CD4-positive, alpha-beta T cell (primary cell): ENCODE measurements around the gene LDLRAD2. TPM values are rescaled to one million over a fixed set of nuclear protein-coding genes. Genes with fewer than 3 reads are reported as not detected.
A peak's percentile ranks its signal among the peaks of the same experiment; 100 is the strongest.

Experiments used
- ATAC-seq: fragments of 200-7000 bp; cut with Tn5 transposase; one replicate; pipeline ENCODE4 v1.10.0; 2022; ENCODE audit warnings: mild to moderate bottlenecking; ENCODE audit not compliant: poor library complexity
- CTCF ChIA-PET: fragments of 350-600 bp; sonication (Branson Sonifier 250); formaldehyde crosslinking; loops from one replicate; lab custom pipeline; 2021; ENCODE audit warnings: antibody characterized with exemption, inconsistent platforms; lab: Charles Lee
- POLR2A ChIA-PET: fragments of 350-600 bp; sonication (Branson Sonifier 250); formaldehyde crosslinking; loops from one replicate; lab custom pipeline; 2021; ENCODE audit warnings: antibody characterized with exemption, inconsistent platforms; lab: Charles Lee
- DNase-seq, 14 experiments: peaks; one replicate each; pipeline ENCODE4 v3.0.0-alpha.2; 2013 to 2020; ENCODE audit warnings: mixed read lengths in 2 of 14
- H3K27ac ChIP-seq, 2 donors: one replicate each; pipeline versions ENCODE4 v1.5.1 to v1.7.0; 2013; ENCODE audit warnings: low read length in 2 of 2, low read depth in 1 of 2, mild to moderate bottlenecking in 1 of 2
- H3K27me3 ChIP-seq, 2 experiments: 1 replicate in 1 of 2; 2 replicates in 1 of 2; pipeline versions ENCODE4 v1.6.1 to v1.7.0; 2013; ENCODE audit warnings: low read length in 2 of 2, control low read depth in 1 of 2, mild to moderate bottlenecking in 1 of 2, moderate library complexity in 1 of 2; ENCODE audit not compliant: insufficient read depth in 2 of 2, control insufficient read depth in 1 of 2
- H3K36me3 ChIP-seq: one replicate; pipeline ENCODE4 v1.6.1; 2013; ENCODE audit warnings: low read length, control low read depth; ENCODE audit not compliant: insufficient read depth
- H3K4me1 ChIP-seq: one replicate; pipeline ENCODE4 v1.6.1; 2013; ENCODE audit warnings: low read length, control low read depth; ENCODE audit not compliant: insufficient read depth
- H3K4me3 ChIP-seq: one replicate; pipeline ENCODE4 v1.5.1; 2013; ENCODE audit warnings: mild to moderate bottlenecking, low read length, moderate library complexity
- H3K9me3 ChIP-seq, 2 experiments: 1 replicate in 1 of 2; 2 replicates in 1 of 2; pipeline versions ENCODE4 v1.6.1 to v1.7.0; 2013; ENCODE audit warnings: low read length in 2 of 2, mild to moderate bottlenecking in 2 of 2, control low read depth in 1 of 2, moderate library complexity in 1 of 2; ENCODE audit not compliant: control insufficient read depth in 1 of 2, insufficient read depth in 1 of 2
- H3K27ac Mint-ChIP-seq: one replicate; pipeline ENCODE4 v1.8.0; 2020; ENCODE audit warnings: mixed read lengths
- H3K27me3 Mint-ChIP-seq: one replicate; pipeline ENCODE4 v1.8.0; 2021; ENCODE audit warnings: mixed read lengths
- H3K36me3 Mint-ChIP-seq: one replicate; pipeline ENCODE4 v1.8.0; 2021; ENCODE audit warnings: low read depth, mixed read lengths
- H3K4me1 Mint-ChIP-seq: one replicate; pipeline ENCODE4 v1.8.0; 2021; ENCODE audit warnings: low read depth, mixed read lengths
- H3K4me3 Mint-ChIP-seq: one replicate; pipeline ENCODE4 v1.8.0; 2020; ENCODE audit warnings: mild to moderate bottlenecking, mixed read lengths
- H3K9me3 Mint-ChIP-seq: one replicate; pipeline ENCODE4 v1.8.0; 2020; ENCODE audit warnings: mixed read lengths
- CTCF ChIP-seq: fragments of 200-600 bp; IDR thresholded peaks from one replicate; pipeline ENCODE4 v1.8.0; 2022; ENCODE audit warnings: antibody characterized with exemption, mild to moderate bottlenecking
- intact Hi-C, 2 experiments: fragments of 100-400 bp; cut with DNase I in 1 of 2; cut with micrococcal nuclease in 1 of 2; formaldehyde crosslinking; loops; one replicate each; pipeline versions ENCODE4 v1.15.1 to v1.9.0; 2023 to 2025; cut with DNase I, micrococcal nuclease
- total RNA-seq, 174 experiments: library from RNA in 2 of 174; stranded (reverse) in 2 of 174; gene quantifications; one replicate each; pipeline ENCODE4 v1.2.3 and lab custom pipeline; 2021 to 2026

Gene LDLRAD2
- total RNA-seq, 2 experiments from 2014 or later = not detected

- H3K4me1 Mint-ChIP-seq = peaks cover 9% of the 10 kb centered on the region
- intact Hi-C loops = no loop called here
- no peaks in the 10 kb centered on the region for H3K36me3 Mint-ChIP-seq
These were observed 1.5 kb downstream of the LDLRAD2 start for GRCh38 chr1:21813542-21813941.

GRCh38 chr1:21814241-21814918, 2.3 kb downstream of the LDLRAD2 start:
- Histone ChIP-seq H3K27me3 (peaks cover 10 to 11% of the 10 kb centered on the region in 2 experiments), H3K4me3 (peak overlapping the region; percentile 37), H3K27ac (no peak overlapping the region), H3K9me3 (peaks cover 0 to 7% of the 10 kb centered on the region in 2 experiments), H3K36me3 (no peaks in the 10 kb centered on the region), H3K4me1 (peaks cover 7% of the 10 kb centered on the region)
- Mint-ChIP-seq H3K9me3 (no peaks in the 10 kb centered on the region), H3K4me3 (peak overlapping the region; percentile 74), H3K27me3 (peaks cover 37% of the 10 kb centered on the region), H3K27ac (no peak overlapping the region), H3K4me1 (peaks cover 11% of the 10 kb centered on the region), H3K36me3 (no peaks in the 10 kb centered on the region)
- ATAC-seq = peak; percentile 70
- POLR2A ChIA-PET = interaction anchor here (1.4 kb wide), 1 partner anchor 32 kb away, joined by 3 read pairs; the partner anchor contains the start of gene USP48
- intact Hi-C loops = no loop called here
- TF ChIP-seq CTCF = peak; percentile 48
- CTCF ChIA-PET = no interaction called here
- peak in 9 of 14 experiments; percentile 6 to 46 (median 16) for DNase-seq

More at GRCh38 chr1:21813542-21813941, 1.5 kb downstream of the LDLRAD2 start:
- H3K27me3 ChIP-seq = peaks cover 10 to 11% of the 10 kb centered on the region in 2 experiments
- peak overlapping the region; percentile 25 for H3K4me3 Mint-ChIP-seq
- POLR2A ChIA-PET = no interaction called here
- no peak overlapping the region for H3K27ac ChIP-seq
- no peak for DNase-seq
- no peak for TF ChIP-seq CTCF
- no peak overlapping the region for H3K27ac Mint-ChIP-seq
- CTCF ChIA-PET = no interaction called here
- no peak overlapping the region for H3K4me3 ChIP-seq
- no peaks in the 10 kb centered on the region for H3K36me3 ChIP-seq
- no peak for ATAC-seq
- peaks cover 0 to 7% of the 10 kb centered on the region in 2 experiments for H3K9me3 ChIP-seq
- peaks cover 7% of the 10 kb centered on the region for H3K4me1 ChIP-seq
- H3K9me3 Mint-ChIP-seq = no peaks in the 10 kb centered on the region
- peaks cover 37% of the 10 kb centered on the region for H3K27me3 Mint-ChIP-seq

- peaks cover 36% of the 10 kb centered on the region for H3K27me3 Mint-ChIP-seq
- ChIA-PET POLR2A (interaction anchor here (1.4 kb wide), 1 partner anchor 33 kb away, joined by 3 read pairs; the partner anchor contains the start of gene USP48), CTCF (no interaction called here)
- intact Hi-C loops = no loop called here
- no peak overlapping the region for H3K27ac Mint-ChIP-seq
- DNase-seq (no peak), ATAC-seq (no peak)
- H3K4me1 Mint-ChIP-seq = peaks cover 11% of the 10 kb centered on the region
- TF ChIP-seq CTCF = no peak
- Histone ChIP-seq H3K27me3 (peaks cover 10 to 11% of the 10 kb centered on the region in 2 experiments), H3K36me3 (no peaks in the 10 kb centered on the region), H3K4me3 (no peak overlapping the region), H3K9me3 (peaks cover 0 to 7% of the 10 kb centered on the region in 2 experiments), H3K27ac (no peak overlapping the region), H3K4me1 (peaks cover 7% of the 10 kb centered on the region)
- H3K9me3 Mint-ChIP-seq = no peaks in the 10 kb centered on the region
- peak overlapping the region; percentile 21 for H3K4me3 Mint-ChIP-seq
- no peaks in the 10 kb centered on the region for H3K36me3 Mint-ChIP-seq
These were observed 3.0 kb downstream of the LDLRAD2 start for GRCh38 chr1:21814981-21815582.
